Fibroblast of lung (primary cell): ENCODE measurements around the gene HLA-DMA. TPM values are rescaled to one million over a fixed set of nuclear protein-coding genes. Genes with fewer than 3 reads are reported as not detected.

Experiments
- DNase-seq, 2 donors: peaks; one replicate each; pipeline versions ENCODE4 v3.0.0 to v3.0.0-alpha.2; 2010; ENCODE audit warnings: low read depth in 2 of 2
- H2AFZ ChIP-seq: 2 replicates; pipeline ENCODE4 v1.5.1; 2012; ENCODE audit warnings: low read length, control low read depth, inconsistent platforms
- H3K27ac ChIP-seq: 2 replicates; pipeline ENCODE4 v1.5.1; 2011; ENCODE audit warnings: low read length, control low read depth; ENCODE audit not compliant: insufficient read depth
- H3K27me3 ChIP-seq: 2 replicates; pipeline ENCODE4 v1.5.1; 2011; ENCODE audit warnings: mild to moderate bottlenecking, low read length; ENCODE audit not compliant: control insufficient read depth, insufficient read depth
- H3K36me3 ChIP-seq: 2 replicates; pipeline ENCODE4 v1.5.1; 2011; ENCODE audit warnings: low read length; ENCODE audit not compliant: control insufficient read depth, insufficient read depth
- H3K4me1 ChIP-seq: 2 replicates; pipeline ENCODE4 v1.5.1; 2011; ENCODE audit warnings: low read length; ENCODE audit not compliant: control insufficient read depth, insufficient read depth; ENCODE audit errors: extremely low read depth
- H3K4me2 ChIP-seq: 2 replicates; pipeline ENCODE4 v1.5.1; 2011; ENCODE audit warnings: low read length, control low read depth; ENCODE audit not compliant: insufficient read depth; ENCODE audit errors: extremely low read depth
- H3K4me3 ChIP-seq, 4 experiments: fragments of 200-600 bp in 1 of 4; sonication (generic) in 1 of 4; replicated peaks in 1 of 4; 2 replicates each; pipeline ENCODE4 v1.5.1; 2011 to 2016; ENCODE audit warnings: low read length in 4 of 4, low read depth in 3 of 4, mild to moderate bottlenecking in 3 of 4, control low read depth in 2 of 4, inconsistent platforms in 1 of 4, mixed read lengths in 1 of 4; ENCODE audit not compliant: insufficient read depth in 1 of 4; ENCODE audit errors: control extremely low read depth in 1 of 4
- H3K79me2 ChIP-seq: 2 replicates; pipeline ENCODE4 v1.5.1; 2012; ENCODE audit warnings: mild to moderate bottlenecking, low read length, inconsistent platforms; ENCODE audit not compliant: control insufficient read depth, insufficient read depth
- H3K9ac ChIP-seq: 2 replicates; pipeline ENCODE4 v1.5.1; 2011; ENCODE audit warnings: mild to moderate bottlenecking, low read length, control low read depth; ENCODE audit not compliant: insufficient read depth
- H3K9me3 ChIP-seq: 2 replicates; pipeline ENCODE4 v1.5.1; 2012; ENCODE audit warnings: low read depth, low read length; ENCODE audit not compliant: control insufficient read depth, insufficient read depth
- H4K20me1 ChIP-seq: 2 replicates; pipeline ENCODE4 v1.5.1; 2011; ENCODE audit warnings: low read length; ENCODE audit not compliant: control insufficient read depth, insufficient read depth; ENCODE audit errors: extremely low read depth
- CTCF ChIP-seq, 2 donors: IDR thresholded peaks in 1 of 2; conservative IDR thresholded peaks in 1 of 2; 1 replicate in 1 of 2; 2 replicates in 1 of 2; pipeline ENCODE4 v1.5.1; 2011 to 2012; ENCODE audit warnings: low read length in 2 of 2, control low read depth in 1 of 2, inconsistent platforms in 1 of 2, low read depth in 1 of 2, mild to moderate bottlenecking in 1 of 2
- EZH2 ChIP-seq: IDR thresholded peaks from 2 replicates; pipeline ENCODE4 v1.5.1; 2012; ENCODE audit warnings: low read length, control low read depth, mild to moderate bottlenecking; ENCODE audit errors: missing control alignments
- polyA plus RNA-seq, 2 donors: library from polyadenylated mRNA; depleted of rRNA in 1 of 2; stranded (reverse) in 1 of 2; unstranded in 1 of 2; fragments of >200 nt; gene quantifications; 2 replicates each; pipeline ENCODE4 v1.2.1, GENCODE V29; 2011 to 2012; ENCODE audit warnings: missing spikeins in 1 of 2
- total RNA-seq: library from RNA; depleted of rRNA; stranded (reverse); fragments of >200 nt; gene quantifications from 2 replicates; pipeline ENCODE4 v1.2.1, GENCODE V29; 2014

Gene HLA-DMA
- total and polyA plus RNA-seq, 2 donors (not counting 1 experiment from before 2014, with no cell fraction given): 7.1 to 12.1 TPM

GRCh38 chr6:32977272-32977952, 24.5 kb upstream of the HLA-DMA start:
- no peak for TF ChIP-seq EZH2
- no peak for TF ChIP-seq CTCF (conservative IDR thresholded peaks at IDR 0.05 in 1 of 2, IDR thresholded peaks at IDR 0.05 in 1 of 2; ENCODE audit: low read depth in 1 of 2, low read length in 2 of 2)
- Histone ChIP-seq H3K4me3 (no peak overlapping the region), H3K27me3 (no peaks in the 10 kb centered on the region), H2AFZ (no peak overlapping the region), H3K9ac (no peak overlapping the region), H3K4me1 (peaks cover 5% of the 10 kb centered on the region), H3K36me3 (peaks cover 48% of the 10 kb centered on the region), H3K4me2 (no peak overlapping the region), H3K9me3 (no peaks in the 10 kb centered on the region), H3K27ac (no peak overlapping the region), H4K20me1 (peaks cover 20% of the 10 kb centered on the region), H3K79me2 (peaks cover 72% of the 10 kb centered on the region)
- DNase-seq: no peak

- Histone ChIP-seq H3K4me2 (peak overlapping the region; percentile 60), H4K20me1 (peaks cover 22% of the 10 kb centered on the region), H3K4me1 (peaks cover 5% of the 10 kb centered on the region), H3K79me2 (peaks cover 76% of the 10 kb centered on the region), H2AFZ (no peak overlapping the region), H3K36me3 (peaks cover 48% of the 10 kb centered on the region), H3K27ac (no peak overlapping the region), H3K27me3 (no peaks in the 10 kb centered on the region), H3K9me3 (no peaks in the 10 kb centered on the region), H3K4me3 (peak overlapping the region; percentile 8 to 100 (median 74)), H3K9ac (no peak overlapping the region)
- TF ChIP-seq EZH2 (no peak), CTCF (conservative IDR thresholded peaks at IDR 0.05 in 1 of 2, IDR thresholded peaks at IDR 0.05 in 1 of 2; ENCODE audit: low read depth in 1 of 2, low read length in 2 of 2) (no peak)
- DNase-seq: no peak
Observed at GRCh38 chr6:32976334-32977069, 23.6 kb upstream of the HLA-DMA start.

- TF ChIP-seq CTCF (conservative IDR thresholded peaks at IDR 0.05 in 1 of 2, IDR thresholded peaks at IDR 0.05 in 1 of 2; ENCODE audit: low read depth in 1 of 2, low read length in 2 of 2) (no peak), EZH2 (no peak)
- no peak for DNase-seq
- Histone ChIP-seq H3K4me2 (peak overlapping the region; percentile 60), H3K9me3 (no peaks in the 10 kb centered on the region), H3K79me2 (peaks cover 76% of the 10 kb centered on the region), H3K4me3 (peak overlapping the region; percentile 29 to 100 (median 74)), H4K20me1 (peaks cover 22% of the 10 kb centered on the region), H3K27me3 (no peaks in the 10 kb centered on the region), H2AFZ (no peak overlapping the region), H3K4me1 (peaks cover 5% of the 10 kb centered on the region), H3K27ac (no peak overlapping the region), H3K36me3 (peaks cover 48% of the 10 kb centered on the region), H3K9ac (no peak overlapping the region)
Observed at GRCh38 chr6:32975886-32976285, 23.0 kb upstream of the HLA-DMA start.
